Activated CD4-positive, alpha-beta memory T cell treated with anti-CD3 and anti-CD28 coated beads, Interleukin-2, amount 10 ng/mL, durations not matched to agents 7 days and 5 days (primary cell): ENCODE measurements around the gene PLEKHA4. TPM values are rescaled to one million over a fixed set of nuclear protein-coding genes. Genes with fewer than 3 reads are reported as not detected.
"Not testable (repeated sequence)": the region's sequence is repeated elsewhere in the genome, so short reads cannot be mapped to it uniquely, and the experiment has no call there.

Experiments used
- CTCF ChIA-PET: fragments of 350-600 bp; sonication (Branson Sonifier 250); formaldehyde crosslinking; loops from one replicate; lab custom pipeline; 2021; ENCODE audit warnings: antibody characterized with exemption, inconsistent platforms; lab: Charles Lee
- POLR2A ChIA-PET: fragments of 350-600 bp; sonication (Branson Sonifier 250); formaldehyde crosslinking; loops from one replicate; lab custom pipeline; 2021; ENCODE audit warnings: antibody characterized with exemption; lab: Charles Lee
- DNase-seq: peaks from one replicate; pipeline ENCODE4 v3.0.0-alpha.2; 2020
- H3K27ac Mint-ChIP-seq: one replicate; pipeline ENCODE4 v1.8.0; 2021; ENCODE audit warnings: mild to moderate bottlenecking, mixed read lengths
- H3K27me3 Mint-ChIP-seq: one replicate; pipeline ENCODE4 v1.8.0; 2021; ENCODE audit warnings: mixed read lengths
- H3K36me3 Mint-ChIP-seq: one replicate; pipeline ENCODE4 v1.8.0; 2021; ENCODE audit warnings: low read depth, mixed read lengths
- H3K4me1 Mint-ChIP-seq: one replicate; pipeline ENCODE4 v1.8.0; 2021; ENCODE audit warnings: mixed read lengths
- H3K4me3 Mint-ChIP-seq: one replicate; pipeline ENCODE4 v1.8.0; 2021; ENCODE audit warnings: mild to moderate bottlenecking, mixed read lengths
- H3K9me3 Mint-ChIP-seq: one replicate; pipeline ENCODE4 v1.8.0; 2021; ENCODE audit warnings: mixed read lengths
- total RNA-seq, 2 experiments: library from RNA; stranded (reverse); gene quantifications; one replicate each; pipeline ENCODE4 v1.2.3, GENCODE V29; 2021

PLEKHA4 gene
- total RNA-seq, 2 experiments from 2014 or later, result 4.5 to 5.5 TPM

GRCh38 chr19:48854103-48854502 lies 14.3 kb downstream of the PLEKHA4 start:
- Mint-ChIP-seq H3K4me1 (peaks cover 3% of the 10 kb centered on the region), H3K4me3 (no peak overlapping the region), H3K27me3 (no peaks in the 10 kb centered on the region), H3K36me3 (no peaks in the 10 kb centered on the region), H3K27ac (no peak overlapping the region), H3K9me3 (no peaks in the 10 kb centered on the region)
- POLR2A ChIA-PET, result interaction anchor here (0.9 kb wide), 1 partner anchor 12 kb away, joined by 3 read pairs; no protein-coding TSS in a partner anchor
- CTCF ChIA-PET, result interaction anchor here (0.9 kb wide), 1 partner anchor 66 kb away, joined by 3 read pairs; no protein-coding TSS in a partner anchor
- no peak for DNase-seq

- Mint-ChIP-seq H3K4me1 (no peaks in the 10 kb centered on the region), H3K36me3 (no peaks in the 10 kb centered on the region), H3K27me3 (no peaks in the 10 kb centered on the region), H3K4me3 (no peak overlapping the region), H3K27ac (no peak overlapping the region), H3K9me3 (no peaks in the 10 kb centered on the region)
- no peak for DNase-seq
- ChIA-PET POLR2A (interaction anchor here (0.9 kb wide), 1 partner anchor 11 kb away, joined by 3 read pairs; no protein-coding TSS in a partner anchor), CTCF (interaction anchor here (0.6 kb wide), 1 partner anchor 125 kb away, joined by 4 read pairs; no protein-coding TSS in a partner anchor)
Measured at GRCh38 chr19:48853483-48853882, 14.9 kb downstream of the PLEKHA4 start.

GRCh38 chr19:48852292-48852691 lies 16.1 kb downstream of the PLEKHA4 start:
- Mint-ChIP-seq H3K27me3 (no peaks in the 10 kb centered on the region), H3K27ac (no peak overlapping the region), H3K36me3 (no peaks in the 10 kb centered on the region), H3K4me3 (no peak overlapping the region), H3K4me1 (no peaks in the 10 kb centered on the region), H3K9me3 (no peaks in the 10 kb centered on the region)
- ChIA-PET POLR2A (no interaction called here), CTCF (interaction anchor here (0.8 to 1.5 kb wide), 4 partner anchors 10 to 141 kb away, joined by 3 to 4 read pairs (median 4); partner anchors contain the start of genes GYS1 and RUVBL2)
- no peak for DNase-seq

GRCh38 chr19:48846659-48847058 lies 21.8 kb downstream of the PLEKHA4 start:
- ChIA-PET POLR2A (interaction anchor here (2.6 kb wide), 1 partner anchor 26 kb away, joined by 7 read pairs; the partner anchor contains the start of gene PPP1R15A), CTCF (interaction anchor here (0.8 to 4.5 kb wide), 6 partner anchors 10 to 147 kb away, joined by 3 to 13 read pairs (median 4); partner anchors contain the start of genes GYS1, HSD17B14 and RUVBL2)
- H3K4me3 Mint-ChIP-seq, H3K4me1 Mint-ChIP-seq, H3K9me3 Mint-ChIP-seq, DNase-seq, H3K27me3 Mint-ChIP-seq, H3K36me3 Mint-ChIP-seq, H3K27ac Mint-ChIP-seq: not testable (repeated sequence)

- ChIA-PET POLR2A (interaction anchor here (2.1 kb wide), 1 partner anchor 30 kb away, joined by 7 read pairs; no protein-coding TSS in a partner anchor), CTCF (interaction anchor here (1.2 to 6.4 kb wide), 5 partner anchors 9 to 148 kb away, joined by 6 to 109 read pairs (median 13); partner anchors contain the start of genes GYS1, HSD17B14 and RUVBL2)
- H3K4me1 Mint-ChIP-seq, result no peaks in the 10 kb centered on the region
Measured at GRCh38 chr19:48845384-48845783, 23.0 kb downstream of the PLEKHA4 start.

GRCh38 chr19:48844472-48844871 lies 23.9 kb downstream of the PLEKHA4 start:
- Mint-ChIP-seq H3K27me3 (no peaks in the 10 kb centered on the region), H3K36me3 (no peaks in the 10 kb centered on the region), H3K4me3 (no peak overlapping the region), H3K4me1 (no peaks in the 10 kb centered on the region), H3K9me3 (no peaks in the 10 kb centered on the region), H3K27ac (no peak overlapping the region)
- DNase-seq, result no peak
- CTCF ChIA-PET, result interaction anchor here (0.7 to 6.4 kb wide), 9 partner anchors 8 to 279 kb away, joined by 3 to 109 read pairs (median 6); partner anchors contain the start of genes GYS1, HSD17B14 and RUVBL2
- POLR2A ChIA-PET, result interaction anchor here (2.1 kb wide), 1 partner anchor 31 kb away, joined by 7 read pairs; no protein-coding TSS in a partner anchor

More at GRCh38 chr19:48845384-48845783, 23.0 kb downstream of the PLEKHA4 start:
- Mint-ChIP-seq H3K9me3 (no peaks in the 10 kb centered on the region), H3K27me3 (no peaks in the 10 kb centered on the region), H3K36me3 (no peaks in the 10 kb centered on the region), H3K4me3 (no peak overlapping the region), H3K27ac (no peak overlapping the region)
- DNase-seq, result no peak

GRCh38 chr19:48842789-48843162 lies 25.6 kb downstream of the PLEKHA4 start:
- ChIA-PET CTCF (interaction anchor here (0.6 to 6.4 kb wide), 36 partner anchors 9 to 337 kb away, joined by 3 to 109 read pairs (median 5); partner anchors contain the start of genes CA11, DHDH, FTL and NUCB1), POLR2A (interaction anchor here (0.6 to 2.9 kb wide), 7 partner anchors 11 to 197 kb away, joined by 3 to 10 read pairs (median 5); partner anchors contain the start of genes CA11 and RUVBL2)
- Mint-ChIP-seq H3K27ac (no peak overlapping the region), H3K9me3 (no peaks in the 10 kb centered on the region), H3K27me3 (no peaks in the 10 kb centered on the region), H3K4me3 (no peak overlapping the region), H3K4me1 (peaks cover under 1% of the 10 kb centered on the region), H3K36me3 (no peaks in the 10 kb centered on the region)
- peak; percentile 49 for DNase-seq

GRCh38 chr19:48841571-48841970 lies 26.8 kb downstream of the PLEKHA4 start:
- Mint-ChIP-seq H3K27ac (no peak overlapping the region), H3K36me3 (no peaks in the 10 kb centered on the region), H3K4me3 (no peak overlapping the region), H3K9me3 (no peaks in the 10 kb centered on the region), H3K27me3 (peaks cover 3% of the 10 kb centered on the region), H3K4me1 (peaks cover 8% of the 10 kb centered on the region)
- CTCF ChIA-PET, result interaction anchor here (0.7 to 6.4 kb wide), 18 partner anchors 13 to 710 kb away, joined by 3 to 109 read pairs (median 6); partner anchors contain the start of genes BCAT2, CA11 and NUCB1
- DNase-seq, result no peak
- POLR2A ChIA-PET, result interaction anchor here (0.9 to 2.9 kb wide), 4 partner anchors 46 to 196 kb away, joined by 3 to 10 read pairs (median 8); partner anchors contain the start of gene CA11

GRCh38 chr19:48841047-48841446 lies 27.4 kb downstream of the PLEKHA4 start:
- Mint-ChIP-seq H3K27ac (no peak overlapping the region), H3K9me3 (no peaks in the 10 kb centered on the region), H3K36me3 (no peaks in the 10 kb centered on the region), H3K27me3 (peaks cover 3% of the 10 kb centered on the region), H3K4me1 (peaks cover 12% of the 10 kb centered on the region), H3K4me3 (no peak overlapping the region)
- ChIA-PET POLR2A (interaction anchor here (0.9 to 2.9 kb wide), 3 partner anchors 45 to 195 kb away, joined by 3 to 8 read pairs (median 7); partner anchors contain the start of gene CA11), CTCF (interaction anchor here (0.8 to 6.4 kb wide), 8 partner anchors 13 to 129 kb away, joined by 3 to 109 read pairs (median 12); partner anchors contain the start of gene BCAT2)
- no peak for DNase-seq

GRCh38 chr19:48837687-48838086 lies 30.7 kb downstream of the PLEKHA4 start:
- no peak for DNase-seq
- POLR2A ChIA-PET, result no interaction called here
- CTCF ChIA-PET, result interaction anchor here (1.8 to 2.5 kb wide), 5 partner anchors 42 to 192 kb away, joined by 4 to 30 read pairs (median 11); partner anchors contain the start of gene CA11
- peaks cover 17% of the 10 kb centered on the region for H3K4me1 Mint-ChIP-seq
- H3K27ac Mint-ChIP-seq, result no peak overlapping the region
- no peaks in the 10 kb centered on the region for H3K9me3 Mint-ChIP-seq
- no peaks in the 10 kb centered on the region for H3K36me3 Mint-ChIP-seq
- peaks cover 4% of the 10 kb centered on the region for H3K27me3 Mint-ChIP-seq
- H3K4me3 Mint-ChIP-seq, result no peak overlapping the region

- peak; percentile 72 for DNase-seq
- ChIA-PET CTCF (interaction anchor here (0.6 to 2.5 kb wide), 8 partner anchors 30 to 1314 kb away, joined by 3 to 30 read pairs (median 6); partner anchors contain the start of genes CA11, GYS1 and RUVBL2), POLR2A (no interaction called here)
- H3K27ac Mint-ChIP-seq, result no peak overlapping the region
- peak overlapping the region; percentile 64 for H3K4me3 Mint-ChIP-seq
- H3K9me3 Mint-ChIP-seq, result no peaks in the 10 kb centered on the region
- H3K27me3 Mint-ChIP-seq, result peaks cover 4% of the 10 kb centered on the region
- H3K4me1 Mint-ChIP-seq, result peaks cover 17% of the 10 kb centered on the region
- no peaks in the 10 kb centered on the region for H3K36me3 Mint-ChIP-seq
Measured at GRCh38 chr19:48837051-48837524, 31.3 kb downstream of the PLEKHA4 start.

GRCh38 chr19:48836089-48837017 lies 32.1 kb downstream of the PLEKHA4 start, which contains the start of gene HSD17B14:
Gene HSD17B14, minus strand, starts transcription at chr19:48836491. Its CDS starts 80 bp downstream, at chr19:48836411.
- Mint-ChIP-seq H3K27me3 (peaks cover 4% of the 10 kb centered on the region), H3K4me1 (peaks cover 17% of the 10 kb centered on the region), H3K9me3 (no peaks in the 10 kb centered on the region), H3K4me3 (peak within 1 kb of the TSS; percentile 65), H3K27ac (peak within 1 kb of the TSS; percentile 61), H3K36me3 (no peaks in the 10 kb centered on the region)
- ChIA-PET POLR2A (interaction anchor here (1.2 kb wide), 1 partner anchor 41 kb away, joined by 5 read pairs; no protein-coding TSS in a partner anchor), CTCF (interaction anchor here (0.6 to 2.5 kb wide), 20 partner anchors 9 to 1314 kb away, joined by 3 to 30 read pairs (median 4); partner anchors contain the start of genes CA11, GYS1 and RUVBL2)
- DNase-seq, result no peak
